ENCODE data around the gene APOA5. TPM values are rescaled to one million over a fixed set of nuclear protein-coding genes. Genes with fewer than 3 reads are reported as not detected.
"Not testable (repeated sequence)": the region's sequence is repeated elsewhere in the genome, so short reads cannot be mapped to it uniquely, and the experiment has no call there.

APOA5 gene
- total RNA-seq, 2 donors from 2014 or later, result not detected

- not testable (repeated sequence) for DNase-seq; H3K27me3 Mint-ChIP-seq; H3K9me3 ChIP-seq (ENCODE audit: control insufficient read depth, low read length, poor library complexity, severe bottlenecking); H3K4me3 Mint-ChIP-seq; ATAC-seq; H3K4me1 Mint-ChIP-seq; H3K27ac Mint-ChIP-seq
- peaks cover 19% of the 10 kb centered on the region for H3K36me3 Mint-ChIP-seq (ENCODE audit: low read depth)
These were observed 35.6 kb downstream of the APOA5 start for GRCh38 chr11:116756044-116756443.

- peaks cover 11% of the 10 kb centered on the region for H3K36me3 Mint-ChIP-seq (ENCODE audit: low read depth)
- peaks cover 4% of the 10 kb centered on the region for H3K4me1 Mint-ChIP-seq
- H3K4me3 Mint-ChIP-seq, result no peak overlapping the region
- H3K27ac Mint-ChIP-seq, result no peak overlapping the region
- H3K9me3 ChIP-seq (ENCODE audit: control insufficient read depth, low read length, poor library complexity, severe bottlenecking), result no peaks in the 10 kb centered on the region
- ATAC-seq, result no peak
- no peak for DNase-seq
- no peaks in the 10 kb centered on the region for H3K27me3 Mint-ChIP-seq
These were observed 41.5 kb downstream of the APOA5 start for GRCh38 chr11:116750070-116750718.

GRCh38 chr11:116742104-116742503 is 49.6 kb downstream of the APOA5 start:
- H3K4me3 Mint-ChIP-seq, result no peak overlapping the region
- no peaks in the 10 kb centered on the region for H3K36me3 Mint-ChIP-seq (ENCODE audit: low read depth)
- peak overlapping the region; percentile 62 for H3K27ac Mint-ChIP-seq
- H3K27me3 Mint-ChIP-seq, result no peaks in the 10 kb centered on the region
- no peaks in the 10 kb centered on the region for H3K9me3 ChIP-seq (ENCODE audit: control insufficient read depth, low read length, poor library complexity, severe bottlenecking)
- H3K4me1 Mint-ChIP-seq, result no peaks in the 10 kb centered on the region
- DNase-seq (no peak), ATAC-seq (no peak)

GRCh38 chr11:116740741-116741140 is 50.9 kb downstream of the APOA5 start:
- no peak for ATAC-seq
- H3K36me3 Mint-ChIP-seq (ENCODE audit: low read depth), result no peaks in the 10 kb centered on the region

More at GRCh38 chr11:116740741-116741140, 50.9 kb downstream of the APOA5 start:
- H3K27ac Mint-ChIP-seq, result no peak overlapping the region
- no peak overlapping the region for H3K4me3 Mint-ChIP-seq
- no peaks in the 10 kb centered on the region for H3K4me1 Mint-ChIP-seq
- no peaks in the 10 kb centered on the region for H3K9me3 ChIP-seq (ENCODE audit: control insufficient read depth, low read length, poor library complexity, severe bottlenecking)
- no peaks in the 10 kb centered on the region for H3K27me3 Mint-ChIP-seq
- no peak for DNase-seq

Other genes starting within 250 kb of the APOA5 start
- 10 to 100 TPM; 11.5 to 11.8 TPM for gene BUD13, start 18.9 kb downstream of the APOA5 start, total RNA-seq
- 100 to 1,000 TPM in 1 of 2 donors, 10 to 100 TPM in 1; 87.1 to 107 TPM for gene ZPR1, start 3.9 kb downstream of the APOA5 start, total RNA-seq
- not detected for gene APOA4, start 31.4 kb upstream of the APOA5 start, total RNA-seq
- not detected for gene APOC3, start 38.0 kb upstream of the APOA5 start, total RNA-seq
- 1 to 10 TPM in 1 of 2 donors, not detected in 1; 1.2 TPM for gene APOA1, start 45.7 kb upstream of the APOA5 start, total RNA-seq